Neuron (in vitro differentiated cells): ENCODE results near the gene PAX8.

Source experiments
- H2AFZ ChIP-seq: one replicate; pipeline ENCODE4 v1.6.1; 2013; ENCODE audit warnings: low read depth, mild to moderate bottlenecking, inconsistent platforms, low read length, moderate library complexity
- H3K27me3 ChIP-seq: one replicate; pipeline ENCODE4 v1.6.1; 2013; ENCODE audit warnings: low read length; ENCODE audit not compliant: insufficient read depth
- H3K36me3 ChIP-seq: one replicate; pipeline ENCODE4 v1.6.1; 2013; ENCODE audit warnings: low read length; ENCODE audit not compliant: insufficient read depth
- H3K4me1 ChIP-seq: one replicate; pipeline ENCODE4 v1.6.1; 2013; ENCODE audit warnings: low read length; ENCODE audit not compliant: insufficient read depth
- H3K4me3 ChIP-seq: 2 replicates; pipeline ENCODE4 v1.5.1; 2013; ENCODE audit warnings: mild to moderate bottlenecking, low read length, moderate library complexity
- H3K9me3 ChIP-seq: one replicate; pipeline ENCODE4 v1.6.1; 2013; ENCODE audit warnings: low read length

PAX8 gene

GRCh38 chr2:113272477-113272876, 6.2 kb downstream of the PAX8 start:
- Histone ChIP-seq H3K4me1 (no peaks in the 10 kb centered on the region), H3K4me3 (no peak overlapping the region), H3K36me3 (no peaks in the 10 kb centered on the region), H3K9me3 (peaks cover 4% of the 10 kb centered on the region), H3K27me3 (peaks cover 24% of the 10 kb centered on the region), H2AFZ (no peak overlapping the region)

GRCh38 chr2:113268621-113269360, 9.9 kb downstream of the PAX8 start:
- H3K4me1 ChIP-seq, result no peaks in the 10 kb centered on the region
- no peaks in the 10 kb centered on the region for H3K36me3 ChIP-seq
- peaks cover 5% of the 10 kb centered on the region for H3K27me3 ChIP-seq
- no peaks in the 10 kb centered on the region for H3K9me3 ChIP-seq
- H2AFZ ChIP-seq, result no peak overlapping the region
- no peak overlapping the region for H3K4me3 ChIP-seq

GRCh38 chr2:113266431-113266830, 12.3 kb downstream of the PAX8 start:
- Histone ChIP-seq H3K36me3 (no peaks in the 10 kb centered on the region), H2AFZ (no peak overlapping the region), H3K4me3 (no peak overlapping the region), H3K27me3 (no peaks in the 10 kb centered on the region), H3K9me3 (no peaks in the 10 kb centered on the region), H3K4me1 (no peaks in the 10 kb centered on the region)

GRCh38 chr2:113264713-113265403, 13.9 kb downstream of the PAX8 start:
- H3K9me3 ChIP-seq, result no peaks in the 10 kb centered on the region
- no peaks in the 10 kb centered on the region for H3K27me3 ChIP-seq
- no peak overlapping the region for H3K4me3 ChIP-seq
- H3K36me3 ChIP-seq, result no peaks in the 10 kb centered on the region
- H3K4me1 ChIP-seq, result no peaks in the 10 kb centered on the region
- no peak overlapping the region for H2AFZ ChIP-seq

- Histone ChIP-seq H3K4me3 (no peak overlapping the region), H2AFZ (no peak overlapping the region), H3K36me3 (no peaks in the 10 kb centered on the region), H3K27me3 (no peaks in the 10 kb centered on the region), H3K4me1 (no peaks in the 10 kb centered on the region), H3K9me3 (no peaks in the 10 kb centered on the region)
Observed at GRCh38 chr2:113263546-113263945, 15.2 kb downstream of the PAX8 start.

- H2AFZ ChIP-seq, result no peak overlapping the region
Observed at GRCh38 chr2:113260991-113261390, 17.7 kb downstream of the PAX8 start.

GRCh38 chr2:113258471-113259147, 20.1 kb downstream of the PAX8 start:
- Histone ChIP-seq H2AFZ (no peak overlapping the region), H3K27me3 (no peaks in the 10 kb centered on the region), H3K4me1 (no peaks in the 10 kb centered on the region), H3K36me3 (no peaks in the 10 kb centered on the region), H3K4me3 (no peak overlapping the region), H3K9me3 (no peaks in the 10 kb centered on the region)

More at GRCh38 chr2:113260991-113261390, 17.7 kb downstream of the PAX8 start:
- H3K4me1 ChIP-seq, result no peaks in the 10 kb centered on the region
- H3K9me3 ChIP-seq, result no peaks in the 10 kb centered on the region
- no peak overlapping the region for H3K4me3 ChIP-seq
- H3K36me3 ChIP-seq, result no peaks in the 10 kb centered on the region
- no peaks in the 10 kb centered on the region for H3K27me3 ChIP-seq

- Histone ChIP-seq H2AFZ (no peak overlapping the region), H3K36me3 (no peaks in the 10 kb centered on the region), H3K27me3 (no peaks in the 10 kb centered on the region), H3K9me3 (no peaks in the 10 kb centered on the region), H3K4me1 (no peaks in the 10 kb centered on the region), H3K4me3 (no peak overlapping the region)
Observed at GRCh38 chr2:113257516-113258264, 21.0 kb downstream of the PAX8 start.

GRCh38 chr2:113255140-113256070, 23.3 kb downstream of the PAX8 start:
- no peak overlapping the region for H2AFZ ChIP-seq
- no peaks in the 10 kb centered on the region for H3K9me3 ChIP-seq
- no peaks in the 10 kb centered on the region for H3K36me3 ChIP-seq
- no peaks in the 10 kb centered on the region for H3K4me1 ChIP-seq
- H3K4me3 ChIP-seq, result no peak overlapping the region
- H3K27me3 ChIP-seq, result no peaks in the 10 kb centered on the region

- Histone ChIP-seq H3K9me3 (no peaks in the 10 kb centered on the region), H2AFZ (no peak overlapping the region), H3K36me3 (no peaks in the 10 kb centered on the region), H3K4me1 (no peaks in the 10 kb centered on the region), H3K4me3 (no peak overlapping the region), H3K27me3 (no peaks in the 10 kb centered on the region)
Observed at GRCh38 chr2:113253453-113253852, 25.3 kb downstream of the PAX8 start.

GRCh38 chr2:113252047-113252590, 26.6 kb downstream of the PAX8 start:
- H3K27me3 ChIP-seq, result no peaks in the 10 kb centered on the region
- no peaks in the 10 kb centered on the region for H3K4me1 ChIP-seq
- H2AFZ ChIP-seq, result no peak overlapping the region
- H3K4me3 ChIP-seq, result no peak overlapping the region
- H3K9me3 ChIP-seq, result no peaks in the 10 kb centered on the region
- H3K36me3 ChIP-seq, result no peaks in the 10 kb centered on the region

GRCh38 chr2:113251118-113251517, 27.6 kb downstream of the PAX8 start:
- no peaks in the 10 kb centered on the region for H3K36me3 ChIP-seq
- H3K9me3 ChIP-seq, result no peaks in the 10 kb centered on the region
- H2AFZ ChIP-seq, result no peak overlapping the region
- no peak overlapping the region for H3K4me3 ChIP-seq
- no peaks in the 10 kb centered on the region for H3K27me3 ChIP-seq
- H3K4me1 ChIP-seq, result no peaks in the 10 kb centered on the region
